ELR (cell line): ENCODE results near the gene ECT2L.

Source experiments
- DNase-seq: peaks from one replicate; pipeline ENCODE4 v3.0.0-alpha.2; 2015; ENCODE audit warnings: low read depth

ECT2L gene

DNA sequence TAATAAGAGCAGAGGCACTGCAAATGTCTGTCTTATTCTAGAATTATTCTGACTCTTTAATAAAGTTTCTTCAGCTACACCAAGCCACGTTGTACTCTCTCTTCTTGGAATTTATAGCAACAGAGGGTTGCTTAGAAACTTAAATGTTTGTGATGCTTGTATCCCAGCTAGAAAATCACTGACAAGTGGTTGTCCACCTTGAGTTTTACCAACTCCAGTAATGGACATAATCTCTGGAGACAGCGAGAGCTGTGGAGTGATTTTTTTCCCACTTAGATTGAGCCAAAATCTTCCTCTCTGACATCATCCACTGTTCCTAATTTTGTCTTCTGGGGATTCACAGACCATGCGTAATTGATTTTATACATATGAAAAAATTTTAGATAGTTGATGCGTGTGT lies 8.0 kb downstream of the ECT2L start:
- no peak for DNase-seq

DNA sequence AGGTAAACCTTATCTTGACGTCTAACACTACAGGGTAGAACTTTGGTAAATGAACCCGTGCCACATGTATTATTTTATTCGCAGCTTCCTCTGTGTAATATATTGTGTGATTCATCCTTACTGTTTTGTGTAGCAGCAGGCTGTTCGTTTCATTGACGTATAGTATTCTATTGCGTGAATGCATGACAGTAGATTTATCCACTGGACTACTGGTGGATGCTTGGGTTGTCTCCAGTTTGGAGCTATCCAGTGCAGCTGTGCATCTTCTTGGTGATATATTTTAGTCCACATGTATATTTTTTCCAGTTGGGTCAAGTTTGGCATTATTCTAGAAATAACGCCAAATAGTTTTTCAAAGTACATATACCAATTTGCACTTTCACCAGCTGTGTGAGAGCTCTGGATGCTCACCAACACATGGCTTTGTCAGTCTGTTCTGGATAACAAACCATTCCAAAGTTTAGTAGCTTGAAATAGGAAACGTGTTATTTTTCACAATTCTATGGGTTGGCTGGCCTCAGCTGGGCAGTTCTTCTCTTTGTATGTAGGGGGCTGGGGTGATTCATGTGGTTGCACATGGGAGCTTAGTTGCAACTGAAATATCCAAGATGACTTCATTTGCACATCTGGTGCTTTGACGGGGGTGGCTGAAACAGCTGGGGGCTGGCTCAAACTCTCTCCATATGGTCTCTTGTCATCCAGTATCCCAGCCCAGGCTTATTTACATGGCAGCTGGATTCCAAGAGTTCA lies 9.3 kb downstream of the ECT2L start:
- DNase-seq: peak; percentile 20

DNA sequence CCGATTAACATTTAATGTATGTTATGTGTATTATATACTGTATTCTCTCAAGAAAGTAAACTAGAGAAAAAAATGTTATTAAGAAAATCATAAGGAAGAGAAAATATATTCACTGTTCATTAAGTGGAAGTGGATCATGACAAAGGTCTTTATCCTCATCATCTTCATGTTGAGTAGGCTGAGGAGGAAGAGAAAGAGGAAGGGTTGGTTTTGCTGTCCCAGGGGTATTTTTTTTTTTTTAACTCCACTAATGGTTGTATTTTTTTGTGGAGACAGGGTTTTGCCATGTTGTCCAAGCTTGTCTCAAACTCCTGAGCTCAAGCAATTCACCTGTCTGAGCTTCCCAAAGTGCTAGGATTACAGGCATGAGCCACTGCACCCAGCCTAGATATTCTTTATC lies 11.0 kb downstream of the ECT2L start:
- no peak for DNase-seq

DNA sequence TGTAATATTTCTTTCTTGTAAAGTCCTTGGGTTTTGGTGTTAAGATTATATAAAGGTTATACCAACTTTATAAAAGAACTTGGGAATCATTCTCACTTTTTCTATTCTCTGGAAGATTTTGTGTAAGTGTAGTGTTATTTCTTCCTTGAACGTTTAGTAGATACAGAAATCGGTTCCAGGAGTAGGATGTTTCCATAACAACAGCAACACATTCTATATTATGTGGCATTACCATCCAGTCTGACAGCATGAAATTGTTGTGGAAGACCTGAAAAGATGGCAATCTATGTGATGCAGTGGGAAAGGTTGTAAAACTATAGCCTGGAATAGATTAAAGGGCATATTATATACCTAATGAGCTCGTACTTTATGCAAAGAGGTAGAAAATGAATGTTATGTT lies 13.8 kb downstream of the ECT2L start:
- DNase-seq: no peak

DNA sequence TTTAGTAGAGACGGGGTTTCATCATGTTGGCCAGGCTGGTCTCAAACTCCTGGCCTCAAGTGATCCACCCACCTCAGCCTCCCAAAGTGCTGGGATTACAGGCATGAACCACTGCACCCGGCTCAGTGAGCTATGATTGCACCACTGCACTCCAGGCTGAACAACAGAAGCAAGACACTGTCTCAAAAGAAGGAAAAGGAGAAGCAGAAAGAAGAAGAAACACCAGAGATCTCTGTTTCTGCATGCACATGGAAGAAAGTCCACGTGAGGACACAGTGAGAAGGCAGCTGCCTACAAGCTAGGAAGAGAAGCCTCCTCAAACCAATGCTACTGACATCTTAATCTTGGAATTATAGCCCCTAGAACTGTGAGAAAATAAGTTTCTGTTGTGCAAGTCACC lies 16.0 kb downstream of the ECT2L start:
- no peak for DNase-seq

DNA sequence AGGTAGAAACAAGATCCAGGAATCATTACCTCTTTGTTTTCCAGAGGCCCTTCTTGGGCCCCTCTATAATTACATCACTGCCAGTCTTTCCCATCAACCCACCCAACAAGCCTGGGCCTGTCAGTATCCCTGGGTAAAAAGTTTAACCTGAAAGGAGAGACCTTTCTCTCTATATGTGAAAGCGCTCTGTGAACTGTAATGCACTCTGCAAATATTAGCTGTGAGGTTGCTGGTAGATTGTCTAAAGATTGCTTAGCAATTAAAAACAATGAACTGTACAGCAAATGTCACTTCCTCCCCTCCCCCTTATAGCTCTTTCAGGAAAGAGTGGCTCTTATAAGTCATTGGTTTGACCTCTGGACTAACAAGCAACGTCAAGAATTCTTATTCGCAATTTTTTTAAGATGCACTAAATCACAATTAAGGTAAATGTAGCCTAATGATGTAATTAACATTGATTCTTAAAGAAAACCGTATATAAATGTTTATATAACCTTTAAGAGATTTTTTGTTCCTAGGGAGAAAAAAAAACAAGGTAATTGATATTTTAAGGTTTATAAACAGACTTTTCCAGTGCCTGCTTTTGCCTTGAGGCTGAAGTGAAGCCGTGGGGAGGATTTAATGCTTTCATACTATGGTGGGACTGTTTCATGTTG lies 18.4 kb downstream of the ECT2L start:
- no peak for DNase-seq

DNA sequence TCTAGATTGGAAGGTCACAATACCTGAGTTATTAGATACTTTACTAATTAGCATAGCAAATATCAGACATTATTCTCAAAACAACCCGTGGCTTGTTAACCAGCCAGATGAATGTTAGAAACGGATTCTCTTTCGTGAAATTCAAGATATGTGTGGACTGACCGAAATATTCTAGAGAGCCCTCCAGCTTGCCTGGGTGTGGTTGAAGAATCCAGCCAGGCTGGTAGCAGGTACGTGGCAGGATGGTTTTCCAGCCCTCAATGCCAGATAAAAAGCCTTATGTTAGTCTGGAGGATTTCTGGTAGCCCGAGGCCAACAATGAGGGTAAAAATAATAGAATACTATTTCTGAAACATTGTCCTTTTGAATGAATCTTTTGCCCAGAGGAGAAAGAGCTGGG lies 19.3 kb downstream of the ECT2L start:
- DNase-seq: no peak

DNA sequence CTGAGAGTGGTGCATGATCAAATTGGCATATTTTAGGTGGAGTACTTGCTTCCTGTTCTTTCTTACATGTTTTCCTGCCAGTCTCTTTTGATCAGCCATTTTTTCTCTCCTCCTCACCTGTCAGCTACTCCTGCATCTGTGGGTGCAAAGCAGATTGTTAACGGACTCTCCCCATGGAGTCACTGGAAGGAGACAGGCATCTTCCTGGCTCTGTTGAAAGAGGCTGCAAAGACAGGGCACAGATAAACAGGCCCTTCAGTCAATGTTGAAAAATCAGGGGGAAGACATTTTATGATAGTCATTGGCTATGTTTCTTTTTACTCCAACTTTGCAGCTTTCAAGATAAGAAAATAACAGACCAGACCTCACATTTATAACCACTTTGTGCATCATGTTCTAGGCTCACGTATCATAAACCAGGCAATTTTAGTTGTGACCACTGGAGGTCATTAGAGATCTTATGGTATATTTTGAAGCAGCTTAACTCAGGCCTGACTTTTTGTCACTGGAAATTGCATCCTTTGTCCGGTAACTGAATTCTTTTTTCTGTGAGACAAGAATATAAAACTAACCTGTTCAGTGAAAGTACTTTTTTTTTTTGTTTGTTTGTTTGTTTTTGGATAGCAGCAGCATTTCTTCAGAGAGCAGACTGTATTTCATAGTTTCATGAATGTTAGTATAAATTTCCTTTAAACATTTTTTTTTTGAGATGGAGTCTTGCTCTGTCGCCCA lies 20.1 kb downstream of the ECT2L start:
- peak; percentile 82 for DNase-seq

DNA sequence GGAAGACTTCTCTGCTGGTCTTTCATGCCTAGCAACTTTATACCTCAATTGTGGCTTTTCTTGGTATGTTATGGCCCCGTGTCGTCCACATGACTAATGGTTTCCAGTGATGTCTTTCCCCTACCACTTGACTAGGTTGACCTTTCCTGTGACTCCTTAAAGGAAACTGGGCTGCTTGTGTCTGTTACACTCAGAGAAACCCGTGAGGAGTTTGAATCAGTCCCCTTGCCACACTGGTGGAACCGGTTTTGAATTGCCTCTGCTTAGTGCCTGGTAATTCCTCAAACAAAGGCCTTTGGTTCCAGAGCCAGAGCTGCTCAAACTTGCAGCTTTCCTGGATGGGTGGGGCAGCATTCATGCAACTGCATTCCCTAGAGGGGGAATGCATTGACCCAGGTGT lies 21.9 kb downstream of the ECT2L start:
- DNase-seq: peak; percentile 86

DNA sequence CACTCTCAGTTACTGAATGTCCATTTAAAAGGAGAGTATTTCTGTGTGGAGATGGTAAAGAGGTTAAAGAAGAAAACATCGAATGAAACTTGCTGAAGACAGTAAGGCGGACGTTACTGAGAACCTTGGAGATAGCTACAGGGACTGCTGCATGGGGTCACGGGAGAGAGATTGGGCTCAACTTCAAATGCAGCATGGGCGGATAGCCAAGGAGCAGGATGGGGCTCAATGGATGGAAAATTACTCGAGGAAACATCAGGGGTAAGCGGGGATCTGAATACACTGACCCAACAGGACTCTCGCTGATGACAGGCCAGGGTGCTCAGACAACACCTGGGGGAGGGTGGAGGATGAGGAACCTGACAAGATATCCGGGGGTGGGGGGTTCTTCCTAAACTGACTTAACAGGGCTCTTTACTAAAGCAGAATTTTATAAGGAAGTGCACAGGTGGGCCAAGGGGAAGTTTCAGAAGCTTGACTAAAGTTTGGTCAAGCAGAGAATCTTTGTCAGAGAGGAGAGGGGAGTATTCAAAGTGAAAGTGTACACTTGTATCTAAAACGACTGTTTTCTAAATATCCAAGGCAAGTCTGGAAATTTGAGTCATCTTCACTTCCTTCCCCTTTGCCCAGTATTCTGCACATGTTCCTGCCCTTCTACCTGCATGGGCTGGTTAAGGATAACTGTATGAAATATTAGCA lies 22.8 kb downstream of the ECT2L start:
- no peak for DNase-seq

DNA sequence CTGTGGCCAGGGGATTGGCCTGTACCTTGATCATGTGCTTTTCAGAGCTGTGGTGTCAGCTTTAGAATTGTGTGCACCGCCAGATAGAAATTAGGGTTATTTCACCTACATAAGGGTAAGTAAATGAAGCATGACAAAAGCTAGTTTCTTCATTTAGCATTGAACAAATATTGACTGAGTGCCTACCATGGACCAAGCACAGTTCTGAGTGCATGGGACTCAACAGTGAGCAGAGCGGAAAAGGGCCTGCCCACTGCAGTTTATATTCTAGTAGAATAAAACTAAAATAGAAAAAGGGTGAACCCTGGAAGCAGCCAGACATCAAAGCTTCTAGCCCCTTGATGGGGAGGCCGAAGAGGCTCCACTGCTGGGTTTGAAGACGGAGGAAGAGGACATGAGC lies 25.6 kb downstream of the ECT2L start:
- no peak for DNase-seq

DNA sequence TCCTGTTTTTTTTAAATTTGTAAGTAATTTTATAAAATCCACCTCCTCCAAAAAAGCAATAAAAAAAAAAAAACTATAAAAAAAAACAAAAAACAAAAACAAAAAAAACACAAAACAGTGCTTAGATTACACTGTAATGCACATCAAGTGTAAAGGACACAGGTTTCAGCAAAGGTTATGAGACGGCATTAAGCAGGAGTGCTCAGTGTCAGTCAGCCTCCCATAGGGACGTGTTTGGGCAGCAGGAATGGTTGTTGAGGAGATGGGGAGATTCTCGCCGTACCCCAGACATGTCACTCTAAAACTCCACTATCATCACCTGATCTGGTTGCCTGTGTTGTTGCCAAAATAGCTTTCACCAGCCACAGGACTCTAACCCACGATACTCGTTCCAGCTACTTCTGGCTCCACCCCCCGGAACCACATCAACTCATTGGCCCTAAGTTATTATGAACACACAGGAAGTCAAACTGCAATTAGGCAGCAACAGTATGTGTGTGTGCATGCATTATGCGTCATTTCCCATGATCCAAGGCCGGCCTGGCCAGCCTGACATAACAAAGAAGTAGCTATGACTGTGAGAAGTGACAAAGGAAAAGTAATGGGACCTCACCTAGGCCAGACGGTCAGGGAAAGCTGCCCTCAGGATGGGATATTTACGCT lies 28.7 kb downstream of the ECT2L start:
- DNase-seq: no peak

DNA sequence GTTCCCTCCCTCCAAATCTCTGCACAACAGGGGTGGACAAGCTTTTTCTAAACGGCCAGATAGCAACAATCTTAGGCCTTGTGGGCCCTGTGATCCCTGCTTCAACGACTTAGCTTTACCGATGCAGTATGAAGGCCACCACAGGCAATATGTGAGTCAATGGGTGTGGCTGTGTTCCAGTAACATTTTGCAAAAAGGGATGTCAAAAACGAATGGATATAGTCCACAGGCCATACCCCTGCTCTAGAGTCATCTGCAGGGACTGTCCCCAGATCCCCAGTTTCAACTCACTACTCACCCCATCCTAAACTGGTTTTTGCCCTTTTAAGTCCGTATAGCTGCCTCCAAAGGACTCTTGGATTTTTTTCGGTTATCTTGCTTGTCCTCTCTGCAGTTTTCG lies 34.4 kb downstream of the ECT2L start:
- no peak for DNase-seq

DNA sequence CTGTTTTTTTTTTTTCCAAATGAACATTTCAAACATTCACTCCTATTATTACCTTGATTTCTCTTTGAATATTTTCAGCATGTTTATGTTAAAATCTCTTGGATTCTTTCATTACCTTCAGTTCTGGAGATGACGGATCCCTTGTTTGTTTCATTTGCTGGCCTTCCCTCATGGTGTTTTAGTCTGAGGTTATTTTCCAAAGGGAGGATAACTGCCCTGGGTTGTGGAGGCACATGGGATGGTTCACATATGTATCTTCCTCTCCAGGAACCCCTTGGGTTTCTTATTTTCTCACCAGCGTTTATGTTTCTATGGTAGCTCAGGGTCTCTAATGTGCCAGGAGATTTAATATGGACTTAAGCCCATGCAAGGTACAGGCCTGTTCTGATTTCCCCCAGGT lies 36.3 kb downstream of the ECT2L start:
- DNase-seq: no peak

DNA sequence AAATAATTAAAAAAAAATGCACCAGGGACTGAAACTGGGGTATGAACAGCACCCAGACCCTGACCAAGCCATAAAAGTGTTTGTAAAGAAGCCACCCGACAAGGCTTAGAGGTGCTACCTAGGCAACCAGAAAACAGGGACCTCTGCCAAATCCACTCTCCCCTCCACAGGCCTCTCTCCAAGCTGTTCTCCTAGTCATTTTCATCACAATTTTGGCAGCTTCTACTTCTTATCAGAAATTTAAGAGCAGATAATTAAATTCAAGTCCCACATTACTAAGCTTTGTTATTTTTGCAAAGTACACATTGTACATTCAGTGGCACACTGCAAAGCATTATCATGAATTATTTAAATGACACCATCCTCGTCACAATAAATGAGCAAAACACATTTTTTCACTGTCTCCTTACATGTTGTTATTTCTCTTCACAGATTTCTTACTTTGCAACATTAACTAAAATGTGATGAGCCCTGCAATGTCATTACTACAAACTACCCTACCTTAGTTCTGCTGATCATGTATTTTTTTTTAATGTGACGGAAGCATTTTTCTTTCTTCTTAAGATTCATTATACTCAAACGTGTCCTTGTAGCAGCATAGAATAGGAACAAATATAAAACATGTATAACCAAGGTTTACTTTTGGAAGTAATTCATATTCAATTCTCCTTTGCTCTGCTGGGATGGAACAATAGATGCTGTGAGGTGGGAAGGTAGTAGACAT lies 38.1 kb downstream of the ECT2L start:
- DNase-seq: no peak

DNA sequence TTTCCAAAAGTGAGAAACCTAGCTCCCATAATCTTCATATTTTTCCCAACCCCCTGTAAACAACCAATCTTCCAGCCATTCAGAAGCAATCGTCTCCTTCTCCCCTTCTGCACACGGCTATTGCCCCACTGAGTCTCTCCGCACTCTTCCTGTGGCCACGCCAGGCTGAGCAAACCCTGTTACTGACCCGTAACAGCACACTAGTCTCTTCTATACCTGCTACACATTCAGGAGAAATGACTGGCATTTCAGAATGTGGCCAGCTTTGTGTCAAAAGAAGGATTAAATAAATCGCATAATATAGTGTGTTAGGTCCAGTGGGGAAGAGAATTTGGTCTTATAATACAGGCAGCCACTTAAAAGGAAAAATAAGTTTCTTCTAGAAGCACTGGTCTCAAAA lies 41.4 kb downstream of the ECT2L start:
- DNase-seq: no peak

DNA sequence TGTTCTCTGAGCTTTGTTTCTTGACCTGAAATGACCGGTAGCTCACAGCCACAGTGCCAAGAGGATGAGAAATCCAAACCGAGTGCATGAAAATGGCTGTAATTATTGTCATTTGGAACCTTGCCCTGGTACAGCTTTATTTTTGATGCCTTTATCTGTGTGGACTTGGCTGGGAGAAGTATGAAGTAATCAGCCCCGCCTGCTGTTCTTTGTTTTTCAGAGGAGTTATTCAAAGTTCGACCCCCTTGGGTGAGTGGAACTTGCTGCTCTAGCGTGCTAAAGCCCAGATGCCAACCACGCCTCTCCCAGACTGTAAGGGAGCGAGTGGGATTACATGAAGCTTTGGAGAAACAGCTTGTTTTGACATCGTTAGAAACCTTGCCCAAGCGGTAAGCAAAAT lies 48.3 kb downstream of the ECT2L start:
- DNase-seq: no peak

DNA sequence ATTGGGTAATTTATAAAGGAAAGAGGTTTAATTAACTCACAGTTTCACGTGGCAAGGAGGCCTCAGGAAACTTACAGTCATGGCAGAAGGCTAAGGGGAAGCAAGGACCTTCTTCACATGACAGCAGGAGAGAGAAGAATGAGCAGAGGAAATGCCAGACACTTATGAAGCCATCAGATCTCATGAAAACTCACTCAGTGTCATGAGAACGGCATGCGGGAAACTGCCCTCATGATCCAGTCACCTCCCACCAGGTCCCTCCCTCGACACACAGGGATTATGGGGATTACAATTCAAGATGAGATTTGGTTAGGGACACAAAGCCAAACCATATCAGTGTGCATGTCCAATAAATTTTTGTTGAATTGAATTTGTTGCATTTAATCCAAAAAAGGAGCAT lies 52.0 kb downstream of the ECT2L start:
- DNase-seq: peak; percentile 13

DNA sequence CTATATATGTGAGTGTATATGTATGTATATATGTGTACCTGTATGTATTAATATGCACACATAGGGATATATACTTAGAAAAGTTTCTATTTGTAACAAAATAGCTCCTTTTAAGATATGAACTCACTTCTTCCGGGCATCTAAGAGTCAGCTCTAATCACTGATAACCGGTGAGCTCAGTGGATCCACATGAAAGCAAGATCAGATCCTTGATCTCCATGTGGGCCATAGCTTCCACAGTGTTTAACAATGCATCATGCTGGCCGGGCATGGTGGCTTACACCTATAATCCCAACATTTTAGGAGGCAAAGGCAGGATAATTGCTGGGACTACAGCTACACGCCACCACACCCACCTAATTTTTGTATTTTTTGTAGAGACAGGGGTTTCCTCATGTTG lies 52.6 kb downstream of the ECT2L start:
- DNase-seq: no peak

DNA sequence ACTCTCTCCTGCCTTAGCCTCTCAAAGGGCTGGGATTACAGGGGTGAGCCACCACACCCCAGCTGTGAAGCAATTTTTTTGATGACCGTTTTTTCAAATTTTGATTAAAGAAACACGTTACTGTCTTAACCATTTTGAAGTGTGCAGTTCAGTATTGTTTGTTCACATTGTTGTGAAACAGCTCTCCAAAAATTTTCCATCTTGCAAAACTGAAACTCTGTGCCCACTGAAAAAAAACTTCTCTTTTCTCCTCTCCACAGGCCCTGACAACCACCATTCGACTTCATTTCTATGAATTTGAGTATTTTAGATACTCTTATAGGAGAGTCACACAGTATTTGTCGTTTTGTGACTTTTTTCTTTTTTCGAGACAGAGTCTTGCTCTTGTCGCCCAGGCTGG lies 53.9 kb downstream of the ECT2L start:
- no peak for DNase-seq

DNA sequence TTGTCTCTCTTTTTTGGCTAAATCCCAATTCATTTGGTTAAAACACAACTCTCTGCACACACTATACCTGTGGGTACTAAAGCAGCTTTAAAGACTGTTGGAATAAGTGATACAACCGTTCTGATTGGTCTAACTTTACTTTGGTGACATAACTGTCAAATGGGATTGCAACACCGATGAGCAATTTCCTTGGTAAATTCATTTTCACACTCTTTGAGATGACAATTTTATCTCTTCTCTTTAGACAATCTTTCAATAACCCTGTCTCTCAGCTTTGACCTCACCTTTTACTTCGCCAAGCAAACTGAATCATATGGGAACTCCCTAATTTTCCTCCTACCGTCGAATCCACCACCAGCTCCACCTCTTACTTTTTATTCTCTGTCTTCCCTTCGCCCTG lies 60.8 kb downstream of the ECT2L start:
- no peak for DNase-seq

DNA sequence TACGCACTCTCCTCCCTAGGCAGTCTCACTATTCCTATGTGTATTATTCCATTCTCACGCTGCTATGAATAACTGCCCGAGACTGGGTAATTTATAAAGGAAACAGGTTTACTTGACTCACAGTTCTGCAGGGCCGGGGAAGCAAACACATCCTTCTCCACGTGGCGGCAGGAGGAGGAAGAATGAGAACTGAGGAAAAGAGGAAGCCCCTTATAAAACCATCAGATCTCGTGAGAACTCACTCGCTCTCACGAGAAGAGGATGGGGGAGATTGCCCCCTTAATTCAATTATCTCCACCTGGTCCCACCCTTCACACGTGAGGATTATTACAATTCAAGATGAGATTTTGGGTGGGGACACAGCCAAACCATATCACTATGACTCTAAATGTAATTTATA lies 61.9 kb downstream of the ECT2L start:
- DNase-seq: no peak
